ENCODE measurements around the gene CLEC16A.
"Not testable (repeated sequence)": the region's sequence is repeated elsewhere in the genome, so short reads cannot be mapped to it uniquely, and the experiment has no call there.

CLEC16A gene

GRCh38 chr16:10923146-10923649 is 21.2 kb upstream of the CLEC16A start:
- DNase-seq = no peak
- in situ Hi-C loops (cut with HindIII; ENCODE audit: low pct_ligation_motif_present, low pct_unique_long_range_greater_than_20kb, low sequenced_read_pairs) = no loop called here

GRCh38 chr16:10923650-10924214 is 20.6 kb upstream of the CLEC16A start:
- in situ Hi-C loops (cut with HindIII; ENCODE audit: low pct_ligation_motif_present, low pct_unique_long_range_greater_than_20kb, low sequenced_read_pairs) = no loop called here
- no peak for DNase-seq

GRCh38 chr16:10925285-10925684 is 19.1 kb upstream of the CLEC16A start:
- DNase-seq = not testable (repeated sequence)
- in situ Hi-C loops (cut with HindIII; ENCODE audit: low pct_ligation_motif_present, low pct_unique_long_range_greater_than_20kb, low sequenced_read_pairs) = loop anchor here (25.0 kb wide), 1 partner anchor 188 kb away; the partner anchor contains the start of gene NUBP1

GRCh38 chr16:10926094-10926493 is 18.3 kb upstream of the CLEC16A start:
- in situ Hi-C loops (cut with HindIII; ENCODE audit: low pct_ligation_motif_present, low pct_unique_long_range_greater_than_20kb, low sequenced_read_pairs) = loop anchor here (25.0 kb wide), 1 partner anchor 189 kb away; the partner anchor contains the start of gene NUBP1
- DNase-seq = no peak

GRCh38 chr16:10926867-10927266 is 17.5 kb upstream of the CLEC16A start:
- in situ Hi-C loops (cut with HindIII; ENCODE audit: low pct_ligation_motif_present, low pct_unique_long_range_greater_than_20kb, low sequenced_read_pairs) = loop anchor here (25.0 kb wide), 1 partner anchor 190 kb away; the partner anchor contains the start of gene NUBP1
- DNase-seq = no peak

GRCh38 chr16:10927497-10928112 is 16.8 kb upstream of the CLEC16A start:
- in situ Hi-C loops (cut with HindIII; ENCODE audit: low pct_ligation_motif_present, low pct_unique_long_range_greater_than_20kb, low sequenced_read_pairs) = loop anchor here (25.0 kb wide), 1 partner anchor 190 kb away; the partner anchor contains the start of gene NUBP1
- no peak for DNase-seq

GRCh38 chr16:10929097-10929496 is 15.3 kb upstream of the CLEC16A start:
- DNase-seq = not testable (repeated sequence)
- in situ Hi-C loops (cut with HindIII; ENCODE audit: low pct_ligation_motif_present, low pct_unique_long_range_greater_than_20kb, low sequenced_read_pairs) = loop anchor here (25.0 kb wide), 1 partner anchor 192 kb away; the partner anchor contains the start of gene NUBP1

GRCh38 chr16:10929853-10930754 is 14.3 kb upstream of the CLEC16A start:
- in situ Hi-C loops (cut with HindIII; ENCODE audit: low pct_ligation_motif_present, low pct_unique_long_range_greater_than_20kb, low sequenced_read_pairs) = loop anchor here (25.0 kb wide), 1 partner anchor 193 kb away; the partner anchor contains the start of gene NUBP1
- DNase-seq = no peak

GRCh38 chr16:10930755-10931093 is 13.6 kb upstream of the CLEC16A start:
- DNase-seq = no peak
- in situ Hi-C loops (cut with HindIII; ENCODE audit: low pct_ligation_motif_present, low pct_unique_long_range_greater_than_20kb, low sequenced_read_pairs) = loop anchor here (25.0 kb wide), 1 partner anchor 193 kb away; the partner anchor contains the start of gene NUBP1

- in situ Hi-C loops (cut with HindIII; ENCODE audit: low pct_ligation_motif_present, low pct_unique_long_range_greater_than_20kb, low sequenced_read_pairs) = loop anchor here (25.0 kb wide), 1 partner anchor 194 kb away; the partner anchor contains the start of gene NUBP1
- no peak for DNase-seq
These were observed 13.2 kb upstream of the CLEC16A start for GRCh38 chr16:10931134-10931533.

GRCh38 chr16:10931977-10932632 is 12.3 kb upstream of the CLEC16A start:
- DNase-seq = no peak
- in situ Hi-C loops (cut with HindIII; ENCODE audit: low pct_ligation_motif_present, low pct_unique_long_range_greater_than_20kb, low sequenced_read_pairs) = loop anchor here (25.0 kb wide), 1 partner anchor 195 kb away; the partner anchor contains the start of gene NUBP1

- in situ Hi-C loops (cut with HindIII; ENCODE audit: low pct_ligation_motif_present, low pct_unique_long_range_greater_than_20kb, low sequenced_read_pairs) = loop anchor here (25.0 kb wide), 1 partner anchor 196 kb away; the partner anchor contains the start of gene NUBP1
- DNase-seq = no peak
These were observed 11.2 kb upstream of the CLEC16A start for GRCh38 chr16:10932959-10933710.

- no peak for DNase-seq
- in situ Hi-C loops (cut with HindIII; ENCODE audit: low pct_ligation_motif_present, low pct_unique_long_range_greater_than_20kb, low sequenced_read_pairs) = loop anchor here (25.0 kb wide), 1 partner anchor 197 kb away; the partner anchor contains the start of gene NUBP1
These were observed 10.5 kb upstream of the CLEC16A start for GRCh38 chr16:10933865-10934264.

- DNase-seq = no peak
- in situ Hi-C loops (cut with HindIII; ENCODE audit: low pct_ligation_motif_present, low pct_unique_long_range_greater_than_20kb, low sequenced_read_pairs) = loop anchor here (25.0 kb wide), 1 partner anchor 197 kb away; the partner anchor contains the start of gene NUBP1
These were observed 9.8 kb upstream of the CLEC16A start for GRCh38 chr16:10934325-10935107.

GRCh38 chr16:10935226-10935915 is 9.0 kb upstream of the CLEC16A start:
- DNase-seq = no peak
- in situ Hi-C loops (cut with HindIII; ENCODE audit: low pct_ligation_motif_present, low pct_unique_long_range_greater_than_20kb, low sequenced_read_pairs) = loop anchor here (25.0 kb wide), 1 partner anchor 198 kb away; the partner anchor contains the start of gene NUBP1

All from ACHN (cell line).